Fibroblast of villous mesenchyme (primary cell): Measurements from ENCODE around the gene LRRK2. TPM values are rescaled to one million over a fixed set of nuclear protein-coding genes. Genes with fewer than 3 reads are reported as not detected.

Experiments
- DNase-seq: peaks from one replicate; pipeline ENCODE4 v3.0.0-alpha.2; 2010; ENCODE audit warnings: low read depth
- H3K4me3 ChIP-seq: 2 replicates; pipeline ENCODE4 v1.5.1; 2011; ENCODE audit warnings: low read depth, mild to moderate bottlenecking, low read length
- CTCF ChIP-seq: IDR thresholded peaks from 2 replicates; pipeline ENCODE4 v1.5.1; 2012; ENCODE audit warnings: low read depth, mild to moderate bottlenecking, low read length; ENCODE audit not compliant: insufficient read depth
- total RNA-seq: library from RNA; depleted of rRNA; stranded (reverse); fragments of >200 nt; gene quantifications from 2 replicates; pipeline ENCODE4 v1.2.3, GENCODE V29; 2012

LRRK2 gene
- total RNA-seq, 1 donor = 1.3 TPM

- TF ChIP-seq CTCF = no peak
- DNase-seq = no peak
- H3K4me3 ChIP-seq = no peak overlapping the region
Measured at GRCh38 chr12:40342010-40342409, 117.2 kb downstream of the LRRK2 start.

GRCh38 chr12:40343124-40343523 is 118.3 kb downstream of the LRRK2 start:
- H3K4me3 ChIP-seq = no peak overlapping the region
- no peak for TF ChIP-seq CTCF
- no peak for DNase-seq

GRCh38 chr12:40344312-40344711 is 119.5 kb downstream of the LRRK2 start:
- no peak for DNase-seq
- TF ChIP-seq CTCF = no peak
- H3K4me3 ChIP-seq = no peak overlapping the region

GRCh38 chr12:40351976-40352375 is 127.2 kb downstream of the LRRK2 start:
- no peak overlapping the region for H3K4me3 ChIP-seq
- DNase-seq = no peak
- no peak for TF ChIP-seq CTCF

- no peak for TF ChIP-seq CTCF
- peak; percentile 1 for DNase-seq
- H3K4me3 ChIP-seq = no peak overlapping the region
Measured at GRCh38 chr12:40375076-40375475, 150.3 kb downstream of the LRRK2 start.

GRCh38 chr12:40376533-40377267 is 151.9 kb downstream of the LRRK2 start:
- no peak for DNase-seq
- H3K4me3 ChIP-seq = no peak overlapping the region
- no peak for TF ChIP-seq CTCF

GRCh38 chr12:40378691-40379090 is 153.9 kb downstream of the LRRK2 start:
- TF ChIP-seq CTCF = no peak
- DNase-seq = no peak
- H3K4me3 ChIP-seq = no peak overlapping the region
